OCI-M1 (cell line): Measurements from ENCODE around the gene GSTA2.
"Not testable (repeated sequence)": the region's sequence is repeated elsewhere in the genome, so short reads cannot be mapped to it uniquely, and the experiment has no call there.

ENCODE experiments used
- DNase-seq: peaks from one replicate; lab custom pipeline; 2025; lab: John Stamatoyannopoulos, UW

GSTA2 gene

DNA sequence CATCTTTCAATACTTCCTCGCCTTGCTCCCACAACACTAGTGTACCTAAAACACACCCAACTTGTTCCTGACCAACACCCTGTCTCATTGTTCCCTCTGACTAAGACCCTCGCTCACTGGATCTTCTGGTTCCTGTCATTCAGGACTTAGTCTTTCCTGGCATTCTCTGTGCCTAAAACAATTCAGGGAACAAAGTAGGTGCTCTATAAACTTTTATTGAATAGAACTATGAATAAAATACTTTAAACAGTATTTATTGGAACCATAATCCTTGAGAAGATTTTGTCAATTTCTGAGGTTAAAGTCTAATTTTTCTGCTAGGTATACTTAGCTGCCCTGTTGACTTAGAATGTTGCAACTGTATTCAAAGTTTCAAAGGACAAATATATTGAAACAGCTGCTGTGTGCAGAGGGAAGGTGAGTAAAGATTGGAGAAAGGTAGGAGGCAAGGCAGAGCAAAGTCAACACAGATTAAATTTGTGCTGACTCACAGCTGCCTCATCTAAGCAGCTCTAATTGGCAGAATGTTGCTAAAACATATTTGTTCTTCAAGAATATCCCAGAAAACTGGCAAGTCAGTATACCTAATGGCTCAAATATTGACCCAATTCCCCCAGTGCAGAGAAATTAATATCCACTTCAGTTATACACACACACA is 37.6 kb downstream of the GSTA2 start:
- DNase-seq = no peak

DNA sequence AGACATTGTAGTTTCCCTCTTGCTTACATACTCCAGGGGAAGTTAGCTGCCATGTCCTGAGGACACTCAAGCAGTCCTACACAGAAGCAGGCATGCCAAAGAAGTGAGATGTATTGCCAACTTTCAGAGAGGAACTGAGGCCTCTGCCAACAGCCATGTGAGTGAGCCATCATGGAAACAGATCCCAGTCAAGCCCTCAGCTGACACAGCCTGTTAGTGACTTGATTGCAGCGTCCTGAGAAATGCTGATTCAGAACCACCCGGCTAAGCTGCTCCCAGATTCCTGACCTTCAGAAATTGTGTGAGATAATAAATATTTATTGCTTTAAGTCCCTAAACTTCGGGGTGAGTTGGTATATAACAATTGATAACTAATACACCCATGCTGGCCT is 38.1 kb downstream of the GSTA2 start:
- no peak for DNase-seq

DNA sequence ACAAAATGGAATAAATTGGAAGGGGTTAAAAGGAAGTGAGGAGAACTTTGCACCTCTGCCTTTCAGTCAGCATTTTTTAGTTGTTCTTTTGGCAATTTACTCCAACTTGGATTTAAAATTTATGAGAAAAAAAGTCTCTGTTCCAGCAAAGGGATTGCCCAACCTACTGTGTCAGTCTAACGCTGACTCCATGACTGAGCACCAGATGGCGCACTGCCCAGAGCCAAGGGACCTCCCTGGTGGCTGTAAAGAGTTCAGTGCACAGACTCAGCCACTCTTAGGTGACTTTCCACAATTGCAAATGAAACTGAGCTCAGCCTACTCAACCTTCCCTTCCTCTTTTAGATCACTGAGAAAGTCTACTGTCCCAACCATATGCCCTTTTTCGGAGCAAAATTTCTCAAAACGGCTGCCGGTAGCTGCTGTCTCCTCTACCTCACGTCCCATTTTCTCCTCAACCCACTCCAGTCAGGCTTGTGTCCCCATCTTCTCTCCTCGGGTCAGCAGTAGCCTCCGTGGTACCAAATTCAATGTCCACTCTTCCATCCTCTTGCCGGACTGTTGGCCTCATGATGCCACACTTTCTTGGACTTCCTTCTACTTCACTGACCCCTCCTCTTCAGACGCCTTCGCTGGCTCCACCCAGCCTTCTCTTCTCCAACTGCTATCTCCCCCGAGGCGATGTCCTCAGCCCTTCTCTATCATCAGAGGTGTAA is 38.7 kb downstream of the GSTA2 start:
- peak; percentile 87 for DNase-seq

DNA sequence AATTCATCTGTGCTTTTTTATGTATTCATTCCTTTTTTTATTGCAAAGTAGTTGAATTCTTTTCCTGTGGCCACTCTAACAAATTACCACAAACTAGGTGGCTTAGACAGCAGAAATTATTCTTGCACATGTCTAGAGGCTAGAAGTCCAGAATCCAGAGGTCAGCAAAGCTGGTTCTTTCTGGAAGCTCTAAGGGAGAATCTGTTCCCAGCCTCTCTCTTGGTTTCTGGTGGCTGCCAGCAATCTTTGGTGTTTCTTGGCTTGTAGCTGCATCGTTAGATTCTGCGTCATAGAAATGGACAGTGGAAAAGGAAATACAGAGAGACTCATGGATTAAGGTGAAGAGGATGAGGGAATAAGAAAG is 39.3 kb downstream of the GSTA2 start:
- DNase-seq = no peak

DNA sequence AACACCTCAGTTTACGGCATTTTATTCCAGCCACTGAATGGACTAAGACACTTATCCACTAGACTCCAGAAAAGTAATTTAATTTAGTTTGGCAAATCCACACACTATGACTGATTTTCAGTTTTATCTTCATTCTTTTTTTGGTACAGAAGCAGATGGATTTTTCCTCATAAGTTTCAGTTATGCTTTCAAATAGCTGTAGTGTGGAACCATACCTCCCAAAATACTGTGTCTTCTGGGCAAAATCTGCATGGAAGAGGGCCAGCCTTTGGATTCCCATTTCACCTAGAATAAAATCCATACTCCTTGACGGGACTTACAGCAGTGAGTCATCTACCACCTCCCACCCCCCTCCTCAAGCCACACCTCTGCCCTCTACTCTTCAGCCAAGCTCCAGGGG is 43.0 kb downstream of the GSTA2 start:
- DNase-seq = no peak

DNA sequence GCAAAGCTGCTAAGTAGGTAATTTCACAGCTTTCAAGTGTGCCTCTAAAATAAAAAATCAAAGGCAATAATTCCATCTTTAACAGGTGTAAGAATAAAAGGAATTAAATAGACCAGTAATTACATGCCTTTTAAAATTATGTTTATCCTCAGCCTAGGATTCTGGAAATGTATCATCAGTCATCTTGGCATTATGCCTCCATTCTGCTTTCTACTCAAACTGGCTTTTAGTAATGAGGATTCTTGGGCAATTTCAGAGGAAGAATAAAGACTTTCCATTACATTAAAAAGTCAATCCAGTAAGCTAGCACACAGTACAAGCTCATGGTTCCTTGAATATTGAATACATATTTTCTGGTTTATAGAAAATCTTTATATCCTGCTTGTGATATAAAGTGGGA is 44.7 kb downstream of the GSTA2 start:
- DNase-seq = no peak

DNA sequence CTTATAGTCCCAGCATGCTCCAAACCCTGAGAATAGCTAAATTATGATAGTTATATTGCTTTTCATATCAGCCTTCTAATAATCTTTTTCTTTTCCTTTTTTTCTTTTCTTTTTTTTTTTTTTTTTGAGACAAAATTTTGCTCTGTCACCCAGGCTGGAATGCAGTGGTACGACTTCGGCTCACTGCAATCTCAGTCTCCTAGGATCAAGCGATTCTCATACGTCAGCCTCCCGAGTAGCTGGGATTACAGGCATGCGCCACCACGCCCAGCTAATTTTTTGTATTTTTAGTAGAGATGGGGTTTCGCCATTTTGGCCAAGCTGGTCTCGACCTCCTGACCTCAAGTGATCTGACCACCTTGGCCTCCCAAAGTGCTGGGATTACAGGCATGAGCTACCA is 48.5 kb downstream of the GSTA2 start:
- DNase-seq = not testable (repeated sequence)

DNA sequence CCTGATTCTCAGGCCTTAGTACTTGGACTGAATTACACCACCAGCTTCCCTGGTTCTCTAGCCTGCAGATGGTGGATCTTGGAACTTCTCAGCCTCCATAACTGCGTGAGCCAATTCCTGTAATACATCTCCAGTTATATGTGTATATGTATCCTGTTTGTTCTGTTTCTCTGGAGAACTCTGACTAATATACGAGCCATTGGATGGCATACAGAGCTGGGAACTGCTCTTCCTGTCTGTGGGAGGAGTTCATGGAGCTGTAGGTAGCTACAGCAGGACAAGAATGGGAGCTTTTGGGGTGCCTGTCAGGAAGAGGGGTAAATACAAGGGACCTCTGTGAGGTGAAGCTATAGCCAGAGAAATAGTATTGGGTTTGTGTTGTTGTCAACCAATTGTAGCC is 51.1 kb downstream of the GSTA2 start:
- no peak for DNase-seq

DNA sequence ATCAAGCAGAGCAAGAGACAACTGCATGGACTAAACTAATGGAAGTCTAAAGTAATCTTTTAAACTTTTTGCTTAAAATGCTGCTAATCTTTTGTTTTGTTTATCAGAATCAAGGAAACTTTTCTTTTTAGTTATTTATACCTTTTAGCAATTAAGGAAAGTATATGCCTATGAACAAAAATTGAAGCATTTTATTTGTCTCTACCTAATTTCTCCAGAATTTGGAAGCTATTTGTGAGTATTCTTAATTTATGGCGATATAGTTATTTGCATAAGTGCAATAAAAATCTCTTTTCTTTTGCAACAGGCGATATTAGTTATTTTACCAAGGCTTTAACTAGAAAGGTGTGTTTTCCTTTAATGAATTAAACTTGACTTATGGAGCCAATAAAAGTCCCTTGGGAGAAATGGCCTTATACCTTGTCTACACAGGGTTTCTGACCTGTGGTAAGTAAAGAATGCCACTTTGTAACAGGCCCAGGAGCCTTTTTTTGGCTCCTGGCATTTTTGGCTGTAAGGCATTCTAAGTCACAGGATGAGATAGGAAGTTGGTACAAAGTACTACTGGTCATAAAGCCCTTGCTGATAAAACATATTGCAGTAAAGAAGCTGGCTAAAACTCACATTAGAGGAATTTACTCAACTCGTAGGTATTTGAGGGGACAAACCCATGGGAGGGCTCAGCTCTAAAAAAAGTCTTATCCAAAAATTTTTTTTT is 55.2 kb downstream of the GSTA2 start:
- peak; percentile 29 for DNase-seq

DNA sequence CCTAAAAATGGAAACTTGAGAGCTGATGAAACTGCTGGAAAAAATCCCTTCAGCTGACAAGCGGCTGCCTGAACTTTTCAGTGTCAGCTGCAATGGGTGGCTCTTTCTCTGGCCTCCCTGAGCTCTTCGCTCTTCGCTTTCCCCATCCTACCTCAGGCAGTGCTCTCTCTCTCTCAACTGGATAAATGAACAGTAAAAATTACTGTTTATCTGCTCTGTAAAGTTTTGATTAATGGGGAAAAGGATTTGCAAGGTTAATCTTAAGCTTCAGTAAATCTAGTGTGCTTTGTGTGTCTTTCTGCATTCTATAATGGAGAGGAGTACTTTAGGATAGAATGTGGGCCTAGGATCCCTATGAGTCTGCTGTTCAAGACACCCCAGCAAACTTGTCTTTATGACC is 57.3 kb downstream of the GSTA2 start:
- no peak for DNase-seq

DNA sequence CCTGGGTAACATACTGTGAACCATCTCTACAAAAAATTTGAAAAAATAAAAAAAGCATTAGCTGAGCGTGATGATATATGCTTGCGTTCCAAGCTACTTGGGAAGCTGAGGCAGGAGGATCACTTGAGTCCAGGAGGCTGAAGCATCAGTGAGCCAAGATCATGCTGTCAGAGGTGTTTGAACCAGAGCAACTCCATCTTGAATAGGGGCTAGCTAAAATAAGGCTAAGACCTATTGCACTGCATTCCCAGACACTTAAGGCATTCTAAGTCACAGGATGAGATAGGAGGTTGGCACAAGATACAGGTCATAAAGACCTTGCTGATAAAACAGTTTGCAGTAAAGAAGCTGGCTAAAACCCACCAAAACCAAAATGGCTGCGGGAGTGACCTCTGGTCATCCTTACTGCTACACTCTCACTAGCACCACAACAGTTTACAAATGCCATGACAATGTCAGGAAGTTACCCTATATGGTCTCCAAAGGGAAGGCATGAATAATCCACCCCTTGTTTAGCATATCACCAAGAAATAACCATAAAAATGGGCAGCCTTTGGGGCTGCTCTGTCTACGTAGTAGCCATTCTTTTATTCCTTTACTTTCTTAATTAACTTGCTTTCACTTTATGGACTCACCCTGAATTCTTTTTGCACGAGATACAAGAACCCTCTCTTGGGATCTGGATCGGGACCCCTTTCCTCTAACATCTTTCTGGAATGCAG is 58.3 kb downstream of the GSTA2 start:
- DNase-seq = not testable (repeated sequence)

DNA sequence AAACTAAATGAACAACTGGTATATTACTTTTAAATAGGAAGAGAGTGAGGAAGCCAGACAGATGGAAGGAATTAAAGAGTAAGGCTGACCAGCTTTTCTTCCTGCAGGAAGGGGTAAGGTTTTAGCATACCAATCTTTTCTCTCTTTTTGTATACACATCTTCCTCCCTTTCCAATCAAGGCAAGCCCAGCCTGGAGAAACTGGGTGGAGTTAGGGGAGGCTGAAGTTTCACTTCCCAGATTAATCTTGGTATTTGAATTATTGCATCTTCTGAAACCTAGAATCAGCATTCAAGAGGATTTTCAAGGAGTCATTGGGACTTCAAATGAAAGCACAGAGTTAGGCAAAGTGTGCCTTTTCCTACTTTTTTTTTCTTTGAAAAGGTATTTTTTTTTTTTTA is 59.2 kb downstream of the GSTA2 start:
- DNase-seq = no peak
